Body of pancreas (tissue), 4 donors: ENCODE measurements around the gene TCF3. TPM values are rescaled to one million over a fixed set of nuclear protein-coding genes. Genes with fewer than 3 reads are reported as not detected.

Source experiments
- ATAC-seq: fragments of 150-250 bp; one replicate; pipeline ENCODE4 v1.9.1; 2016
- DNase-seq, 4 donors: peaks; one replicate each; pipeline ENCODE4 v3.0.0-alpha.2; 2019
- H3K27ac ChIP-seq, 4 donors: fragments of 200-600 bp; sonication (generic); 1 replicate in 3 of 4; 2 replicates in 1 of 4; pipeline versions ENCODE4 v1.5.1 to v1.6.1; 2016 to 2019; ENCODE audit warnings: mild to moderate bottlenecking in 1 of 4, mixed read lengths in 1 of 4, moderate library complexity in 1 of 4
- H3K27me3 ChIP-seq, 2 donors: fragments of 200-600 bp; sonication (generic); one replicate each; pipeline ENCODE4 v1.6.0; 2016; ENCODE audit warnings: mild to moderate bottlenecking in 1 of 2
- H3K36me3 ChIP-seq, 2 donors: fragments of 200-600 bp; sonication (generic); replicated peaks in 1 of 2; 2 replicates each; pipeline ENCODE4 v1.5.1; 2016; ENCODE audit warnings: low read depth in 2 of 2; ENCODE audit not compliant: insufficient read depth in 1 of 2
- H3K4me1 ChIP-seq: fragments of 200-600 bp; sonication (generic); one replicate; pipeline ENCODE4 v1.6.0; 2016
- H3K4me3 ChIP-seq, 2 donors: fragments of 200-600 bp; sonication (generic); 1 replicate in 1 of 2; 2 replicates in 1 of 2; pipeline ENCODE4 v1.5.1; 2016 to 2019
- H3K9me3 ChIP-seq, 3 donors: fragments of 200-600 bp; sonication (generic); 1 replicate in 2 of 3; 2 replicates in 1 of 3; pipeline ENCODE4 v1.5.1; 2016
- POLR2A ChIP-seq, 3 donors: fragments of 450-650 bp; IDR thresholded peaks; one replicate each; pipeline ENCODE4 v1.6.1; 2016; ENCODE audit warnings: antibody characterized with exemption in 3 of 3, mild to moderate bottlenecking in 2 of 3
- WGBS, 2 donors: methylation state at CpG; one replicate each; pipeline ENCODE4 v1.1.5; 2017; 5-methylcytosine and 5-hydroxymethylcytosine counted together
- intact Hi-C: fragments of 100-400 bp; cut with DNase I; formaldehyde crosslinking; loops from one replicate; pipeline ENCODE4 v1.15.1; 2023
- total RNA-seq, 2 donors: library from RNA; depleted of rRNA; stranded (reverse); fragments of >200 nt; gene quantifications; one replicate each; pipeline ENCODE4 v1.1.0, GENCODE V29; 2016
- TF ChIP-seq, protein P1 (sequence below), 7 experiments: fragments of 450-650 bp in 4 of 7; fragments of 200-600 bp in 3 of 7; sonication (generic) in 3 of 7; IDR thresholded peaks; one replicate each; pipeline ENCODE4 v1.5.1; 2016 to 2019; ENCODE audit warnings: antibody characterized with exemption in 7 of 7

TCF3 gene
- total RNA-seq, 2 donors from 2014 or later = 23.7 to 25.4 TPM

DNA sequence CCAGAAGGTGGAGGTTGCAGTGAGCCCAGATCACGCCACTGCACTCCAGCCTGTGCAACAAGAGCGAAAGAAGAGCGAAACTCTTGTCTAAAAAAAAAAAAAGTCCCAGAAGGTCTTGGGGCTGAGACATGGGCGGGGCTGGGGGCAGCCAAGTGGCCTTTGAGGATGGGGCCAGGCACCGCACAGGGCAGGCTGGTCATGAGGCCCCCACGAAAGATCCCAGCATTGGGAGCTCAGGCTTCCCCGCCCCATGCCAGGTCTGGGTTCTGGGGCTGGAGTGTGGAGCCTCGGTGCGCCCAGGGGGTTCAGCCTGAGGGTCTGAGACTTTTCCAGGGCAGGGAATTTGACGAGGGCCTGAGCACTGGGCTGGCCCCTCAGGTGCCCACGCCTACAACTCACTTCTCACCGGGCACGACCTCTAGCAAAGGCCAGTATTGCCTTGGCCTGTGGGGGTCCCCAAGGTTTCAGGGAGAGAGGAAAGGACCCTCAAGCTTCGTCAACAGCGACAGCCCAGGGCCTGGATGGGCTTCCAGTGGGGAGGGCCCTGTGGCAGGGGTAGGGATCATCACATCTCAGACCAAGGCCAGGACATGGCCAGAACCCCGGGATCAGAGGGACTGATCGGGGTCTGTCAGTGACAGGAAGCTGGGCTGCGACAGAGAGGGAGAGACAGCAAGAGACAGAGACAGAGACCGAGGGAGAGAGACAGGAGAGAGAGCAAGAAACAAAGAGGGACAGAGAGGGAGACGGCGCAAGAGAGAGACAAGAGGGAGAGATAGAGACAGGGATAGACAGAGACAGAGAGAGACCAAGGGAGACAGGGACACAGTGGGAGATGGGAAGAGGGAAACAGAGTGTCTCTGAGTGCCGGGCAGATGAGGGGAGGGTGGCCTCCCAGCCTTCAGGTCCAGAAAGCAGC lies 76.8 kb downstream of the TCF3 start:
- TF ChIP-seq POLR2A (IDR thresholded peaks at IDR 0.05) = no peak
- TF ChIP-seq, protein P1, sequence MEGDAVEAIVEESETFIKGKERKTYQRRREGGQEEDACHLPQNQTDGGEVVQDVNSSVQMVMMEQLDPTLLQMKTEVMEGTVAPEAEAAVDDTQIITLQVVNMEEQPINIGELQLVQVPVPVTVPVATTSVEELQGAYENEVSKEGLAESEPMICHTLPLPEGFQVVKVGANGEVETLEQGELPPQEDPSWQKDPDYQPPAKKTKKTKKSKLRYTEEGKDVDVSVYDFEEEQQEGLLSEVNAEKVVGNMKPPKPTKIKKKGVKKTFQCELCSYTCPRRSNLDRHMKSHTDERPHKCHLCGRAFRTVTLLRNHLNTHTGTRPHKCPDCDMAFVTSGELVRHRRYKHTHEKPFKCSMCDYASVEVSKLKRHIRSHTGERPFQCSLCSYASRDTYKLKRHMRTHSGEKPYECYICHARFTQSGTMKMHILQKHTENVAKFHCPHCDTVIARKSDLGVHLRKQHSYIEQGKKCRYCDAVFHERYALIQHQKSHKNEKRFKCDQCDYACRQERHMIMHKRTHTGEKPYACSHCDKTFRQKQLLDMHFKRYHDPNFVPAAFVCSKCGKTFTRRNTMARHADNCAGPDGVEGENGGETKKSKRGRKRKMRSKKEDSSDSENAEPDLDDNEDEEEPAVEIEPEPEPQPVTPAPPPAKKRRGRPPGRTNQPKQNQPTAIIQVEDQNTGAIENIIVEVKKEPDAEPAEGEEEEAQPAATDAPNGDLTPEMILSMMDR (IDR thresholded peaks at IDR 0.05) = no peak
- no peaks in the 10 kb centered on the region for H3K9me3 ChIP-seq
- H3K4me1 ChIP-seq = no peaks in the 10 kb centered on the region
- H3K4me3 ChIP-seq = no peak overlapping the region
- DNase-seq (no peak), ATAC-seq (no peak)
- H3K27me3 ChIP-seq = no peaks in the 10 kb centered on the region
- 77 to 82% methylated on average over 18 to 22 of the region's 22 CpGs for WGBS, 2 donors
- no peak overlapping the region for H3K27ac ChIP-seq
- H3K36me3 ChIP-seq = peaks cover 3 to 7% of the 10 kb centered on the region in 2 donors
- intact Hi-C loops = no loop called here

DNA sequence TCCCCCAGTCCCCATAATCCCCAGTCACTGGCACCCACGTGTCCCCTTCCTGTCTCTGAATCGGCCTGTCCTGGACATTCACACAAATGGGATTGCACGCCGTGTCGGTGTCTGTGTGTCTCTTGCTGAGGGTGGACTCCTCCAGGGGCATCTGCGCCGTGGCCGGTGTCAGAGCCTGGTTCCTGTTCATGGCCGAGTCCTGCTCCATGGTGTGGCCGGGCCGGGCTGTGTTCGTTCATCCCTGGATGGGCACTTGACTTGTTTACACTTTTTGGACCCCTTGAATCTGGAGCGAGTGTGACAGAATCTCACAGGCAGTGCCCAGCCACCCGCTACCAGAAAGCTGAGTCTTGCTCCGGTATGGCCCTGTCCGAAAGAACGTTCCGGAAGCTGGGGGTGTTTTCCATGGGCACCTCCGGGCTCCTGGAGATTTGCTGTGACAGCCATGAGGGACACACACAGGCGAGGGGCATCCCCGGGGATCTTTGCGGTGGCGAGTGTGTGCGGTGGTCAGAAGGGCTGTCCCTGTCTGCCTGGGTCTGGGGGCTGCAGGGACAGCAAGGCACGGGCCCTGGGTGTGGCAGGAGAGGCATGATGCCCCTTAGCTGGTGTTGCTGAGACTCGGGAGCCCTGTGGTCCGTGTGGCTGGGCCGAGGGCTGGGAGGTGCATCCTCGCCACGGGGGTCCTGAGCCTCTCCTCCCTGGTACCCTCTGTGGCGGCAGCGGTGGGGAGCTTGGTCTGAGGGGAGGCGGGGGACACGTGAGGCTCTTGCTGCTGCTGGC lies 77.9 kb downstream of the TCF3 start:
- ATAC-seq = no peak

DNA sequence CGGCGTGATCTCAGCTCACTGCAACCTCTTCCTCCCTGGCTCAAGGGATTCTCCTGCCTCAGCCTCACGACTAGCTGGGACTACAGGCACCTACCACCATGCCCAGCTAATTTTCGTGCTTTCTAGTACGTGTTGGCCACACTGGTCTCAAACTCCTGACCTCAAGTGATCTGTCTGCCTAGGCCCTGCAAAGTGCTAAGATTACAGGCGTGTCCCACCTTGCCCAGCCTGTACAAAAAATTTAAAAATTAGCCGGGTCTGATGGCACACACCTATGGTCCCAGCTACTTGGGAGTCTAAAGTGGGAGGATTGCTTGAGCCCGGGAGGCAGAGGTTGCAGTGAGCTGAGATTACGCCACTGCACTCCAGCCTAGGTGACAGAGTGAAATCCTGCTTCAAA lies 79.6 kb downstream of the TCF3 start:
- no peak overlapping the region for H3K27ac ChIP-seq
- H3K36me3 ChIP-seq = no peaks in the 10 kb centered on the region
- DNase-seq (no peak), ATAC-seq (no peak)
- TF ChIP-seq, protein P1 (IDR thresholded peaks at IDR 0.05) = no peak
- TF ChIP-seq POLR2A (IDR thresholded peaks at IDR 0.05) = no peak
- H3K4me3 ChIP-seq = no peak overlapping the region
- WGBS, 2 donors = 72 to 81% methylated on average over 9 of the region's 9 CpGs
- H3K27me3 ChIP-seq = no peaks in the 10 kb centered on the region
- H3K9me3 ChIP-seq = no peaks in the 10 kb centered on the region
- intact Hi-C loops = no loop called here
- peaks cover 5% of the 10 kb centered on the region for H3K4me1 ChIP-seq

More for the DNA sequence above, 77.9 kb downstream of the TCF3 start:
- Histone ChIP-seq H3K4me1 (no peaks in the 10 kb centered on the region), H3K9me3 (no peaks in the 10 kb centered on the region), H3K36me3 (no peaks in the 10 kb centered on the region), H3K27me3 (no peaks in the 10 kb centered on the region), H3K27ac (no peak overlapping the region), H3K4me3 (no peak overlapping the region)
- intact Hi-C loops = no loop called here
- WGBS, 2 donors = 81 to 83% methylated on average over 11 to 33 of the region's 34 CpGs
- DNase-seq = no peak
- TF ChIP-seq POLR2A (IDR thresholded peaks at IDR 0.05) = no peak
- TF ChIP-seq, protein P1 (IDR thresholded peaks at IDR 0.05) = no peak

DNA sequence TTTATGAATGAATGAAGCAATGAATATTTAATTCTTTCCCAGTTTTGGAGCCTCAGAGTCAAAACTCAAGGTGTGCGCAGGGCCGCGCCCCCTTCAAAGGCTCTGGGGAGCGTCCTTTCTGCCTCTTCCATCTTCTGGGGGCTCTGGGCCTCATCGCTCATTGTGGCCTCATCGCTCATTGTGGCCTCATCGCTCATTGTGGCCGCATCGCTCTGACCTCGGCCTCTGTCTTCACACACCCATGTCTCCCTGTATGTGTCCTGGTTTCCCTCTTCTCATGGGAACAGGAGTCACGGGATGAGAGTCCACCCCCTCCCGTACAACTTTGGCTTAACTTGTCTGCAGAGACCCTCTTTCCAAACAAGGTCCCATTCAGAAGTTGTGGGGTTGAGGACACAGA lies 81.1 kb downstream of the TCF3 start:
- Histone ChIP-seq H3K9me3 (no peaks in the 10 kb centered on the region), H3K36me3 (no peaks in the 10 kb centered on the region), H3K27me3 (no peaks in the 10 kb centered on the region), H3K4me1 (peaks cover 14% of the 10 kb centered on the region), H3K27ac (no peak overlapping the region), H3K4me3 (no peak overlapping the region)
- TF ChIP-seq, protein P1 (IDR thresholded peaks at IDR 0.05) = no peak
- no peak for TF ChIP-seq POLR2A (IDR thresholded peaks at IDR 0.05)
- intact Hi-C loops = no loop called here
- ATAC-seq (no peak), DNase-seq (no peak)
- 85 to 88% methylated on average over 9 to 12 of the region's 12 CpGs for WGBS, 2 donors
